Activated CD8-positive, alpha-beta T cell treated with anti-CD3 and anti-CD28 coated beads, Interleukin-2, amount 10 ng/mL, durations not matched to agents 7 days and 5 days (primary cell): ENCODE results near the gene LINC01488. TPM values are rescaled to one million over a fixed set of nuclear protein-coding genes. Genes with fewer than 3 reads are reported as not detected.

Experiments
- ATAC-seq: fragments of 150-1000 bp; cut with Tn5 transposase; one replicate; pipeline ENCODE4 v1.10.0; 2021; ENCODE audit warnings: moderate library complexity
- CTCF ChIA-PET: fragments of 350-600 bp; sonication (Branson Sonifier 250); formaldehyde crosslinking; loops from one replicate; lab custom pipeline; 2021; ENCODE audit warnings: antibody characterized with exemption; lab: Charles Lee
- POLR2A ChIA-PET: fragments of 350-600 bp; sonication (Branson Sonifier 250); formaldehyde crosslinking; loops from one replicate; lab custom pipeline; 2021; ENCODE audit warnings: antibody characterized with exemption; lab: Charles Lee
- DNase-seq: peaks from one replicate; pipeline ENCODE4 v3.0.0-alpha.2; 2020
- H3K27ac Mint-ChIP-seq: one replicate; pipeline ENCODE4 v1.8.0; 2021; ENCODE audit warnings: mild to moderate bottlenecking, mixed read lengths
- H3K27me3 Mint-ChIP-seq: one replicate; pipeline ENCODE4 v1.8.0; 2021; ENCODE audit warnings: low read depth, mixed read lengths
- H3K36me3 Mint-ChIP-seq: one replicate; pipeline ENCODE4 v1.8.0; 2021; ENCODE audit warnings: low read depth, mixed read lengths
- H3K4me1 Mint-ChIP-seq: one replicate; pipeline ENCODE4 v1.8.0; 2021; ENCODE audit warnings: low read depth, mixed read lengths
- H3K4me3 Mint-ChIP-seq: one replicate; pipeline ENCODE4 v1.8.0; 2021; ENCODE audit warnings: mild to moderate bottlenecking, mixed read lengths
- H3K9me3 Mint-ChIP-seq: one replicate; pipeline ENCODE4 v1.8.0; 2022; ENCODE audit warnings: mixed read lengths; ENCODE audit not compliant: insufficient read depth
- total RNA-seq, 2 experiments: library from RNA; stranded (reverse); gene quantifications; one replicate each; pipeline ENCODE4 v1.2.3, GENCODE V29; 2021

The LINC01488 gene
- total RNA-seq, 2 experiments from 2014 or later = not detected

- ChIA-PET CTCF (no interaction called here), POLR2A (no interaction called here)
- no peaks in the 10 kb centered on the region for H3K27me3 Mint-ChIP-seq
- H3K4me3 Mint-ChIP-seq = no peak overlapping the region
- ATAC-seq (no peak), DNase-seq (no peak)
- no peaks in the 10 kb centered on the region for H3K9me3 Mint-ChIP-seq
- H3K4me1 Mint-ChIP-seq = no peaks in the 10 kb centered on the region
- no peaks in the 10 kb centered on the region for H3K36me3 Mint-ChIP-seq
- no peak overlapping the region for H3K27ac Mint-ChIP-seq
Measured at GRCh38 chr11:69470301-69470700, 11.2 kb upstream of the LINC01488 start.

GRCh38 chr11:69470793-69471728 is 10.4 kb upstream of the LINC01488 start:
- Mint-ChIP-seq H3K4me3 (no peak overlapping the region), H3K9me3 (no peaks in the 10 kb centered on the region), H3K27me3 (no peaks in the 10 kb centered on the region), H3K27ac (no peak overlapping the region), H3K36me3 (no peaks in the 10 kb centered on the region), H3K4me1 (no peaks in the 10 kb centered on the region)
- ChIA-PET CTCF (no interaction called here), POLR2A (no interaction called here)
- DNase-seq = no peak
- no peak for ATAC-seq

DNA sequence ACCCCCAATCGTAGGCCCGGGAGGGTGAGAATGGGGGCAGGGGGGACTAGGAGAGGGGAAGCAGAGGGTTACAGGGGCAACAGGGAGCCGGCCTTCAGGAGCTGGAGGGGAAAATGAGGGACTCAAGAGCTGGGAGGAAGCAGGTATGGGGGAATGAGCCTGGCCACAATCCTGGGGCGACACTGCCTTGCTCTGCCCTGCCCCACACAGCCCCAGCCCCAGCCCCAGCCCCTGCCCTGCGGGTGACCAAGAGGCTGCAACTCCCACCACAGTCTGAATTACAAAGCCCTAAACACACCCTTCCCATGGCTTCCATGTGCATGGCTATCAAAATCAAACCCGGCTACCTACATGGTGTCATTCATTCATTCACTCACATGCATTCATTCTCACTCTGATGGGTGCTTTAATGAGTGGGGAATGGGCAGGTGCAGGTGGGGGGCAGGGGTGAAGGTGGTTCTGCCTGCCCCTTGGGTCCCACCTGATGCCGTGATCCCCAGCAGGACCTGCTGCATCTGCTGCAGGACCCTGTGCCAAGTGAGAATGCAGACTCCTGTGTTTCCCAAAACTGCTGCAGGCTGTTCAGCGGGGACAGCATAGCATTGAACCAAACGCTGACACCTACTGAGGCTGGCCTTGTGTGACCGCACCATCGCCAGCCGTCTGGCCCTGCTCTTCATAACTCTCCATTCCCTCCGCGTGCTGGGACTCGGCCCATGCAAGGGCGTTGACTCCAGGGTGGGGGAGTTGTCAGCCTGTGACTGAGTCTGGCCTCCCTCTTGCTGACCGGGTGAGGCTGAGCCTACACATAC is 9.5 kb upstream of the LINC01488 start:
- Mint-ChIP-seq H3K27ac (no peak overlapping the region), H3K4me1 (no peaks in the 10 kb centered on the region), H3K9me3 (no peaks in the 10 kb centered on the region), H3K27me3 (no peaks in the 10 kb centered on the region), H3K36me3 (no peaks in the 10 kb centered on the region), H3K4me3 (no peak overlapping the region)
- ChIA-PET CTCF (no interaction called here), POLR2A (no interaction called here)
- DNase-seq (no peak), ATAC-seq (no peak)

DNA sequence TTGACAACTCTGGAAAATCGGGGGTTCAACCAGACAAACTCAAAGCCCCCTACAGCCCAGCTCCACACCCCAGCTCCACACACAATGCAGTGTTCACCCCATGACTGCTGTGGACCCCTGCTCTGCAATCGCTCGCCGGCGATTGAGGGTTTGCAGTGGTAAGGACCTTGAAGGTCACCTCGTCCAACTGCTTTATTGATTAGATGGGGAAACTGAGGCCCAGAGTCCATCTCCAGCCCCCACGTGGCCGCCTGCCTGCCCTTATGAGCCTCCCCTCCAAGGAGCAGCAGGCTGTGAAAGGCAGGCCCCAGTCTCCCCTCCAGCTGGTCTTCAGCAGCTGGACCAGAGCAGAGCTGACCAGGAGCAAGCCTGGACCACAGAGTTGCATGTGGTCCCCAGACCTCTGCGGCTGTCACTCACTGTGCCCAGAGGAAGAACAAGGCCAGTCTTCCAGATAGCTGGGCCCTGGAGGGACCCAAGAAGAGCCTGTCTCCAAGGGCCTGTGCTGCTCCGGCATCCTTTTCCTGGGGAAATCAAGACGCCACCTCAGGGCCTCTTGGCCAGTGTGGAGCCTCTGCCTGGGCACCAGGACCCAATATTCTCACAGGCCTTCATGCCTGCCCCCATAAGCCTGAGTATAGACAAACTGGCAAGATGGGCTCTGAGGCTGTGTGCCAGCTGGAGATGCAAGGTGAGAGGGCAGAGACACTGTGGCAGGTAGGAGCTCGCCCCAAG is 8.8 kb upstream of the LINC01488 start:
- ATAC-seq = no peak
- Mint-ChIP-seq H3K4me3 (no peak overlapping the region), H3K27me3 (no peaks in the 10 kb centered on the region), H3K27ac (no peak overlapping the region), H3K4me1 (no peaks in the 10 kb centered on the region), H3K9me3 (no peaks in the 10 kb centered on the region), H3K36me3 (no peaks in the 10 kb centered on the region)
- no peak for DNase-seq
- ChIA-PET CTCF (no interaction called here), POLR2A (no interaction called here)

- ATAC-seq (no peak), DNase-seq (no peak)
- CTCF ChIA-PET = no interaction called here
Measured at GRCh38 chr11:69473276-69473845, 8.1 kb upstream of the LINC01488 start.

DNA sequence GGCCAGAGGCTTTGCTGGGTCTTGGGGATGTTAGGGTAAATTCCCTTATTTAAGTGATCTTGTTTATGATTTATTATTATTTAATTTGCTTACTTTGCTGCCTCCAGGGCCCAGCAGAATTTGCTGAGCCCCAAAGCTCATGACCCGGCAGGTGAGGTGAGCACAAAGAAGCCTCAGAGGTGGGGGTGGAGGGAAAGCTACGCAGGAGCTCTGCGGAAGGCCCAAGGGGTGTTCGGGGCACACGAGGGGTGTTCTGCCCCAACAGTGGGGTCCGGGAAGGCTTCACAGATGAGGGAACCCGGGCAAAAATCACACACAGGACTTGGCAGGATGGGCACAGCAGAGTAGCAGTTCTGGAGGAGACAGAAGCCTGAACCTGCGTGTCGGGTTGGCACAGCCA is 6.7 kb upstream of the LINC01488 start:
- H3K27me3 Mint-ChIP-seq = no peaks in the 10 kb centered on the region
- CTCF ChIA-PET = no interaction called here
- H3K4me1 Mint-ChIP-seq = no peaks in the 10 kb centered on the region
- DNase-seq (no peak), ATAC-seq (no peak)
- POLR2A ChIA-PET = no interaction called here
- no peaks in the 10 kb centered on the region for H3K36me3 Mint-ChIP-seq
- H3K9me3 Mint-ChIP-seq = no peaks in the 10 kb centered on the region
- H3K27ac Mint-ChIP-seq = no peak overlapping the region
- H3K4me3 Mint-ChIP-seq = no peak overlapping the region

More at GRCh38 chr11:69473276-69473845, 8.1 kb upstream of the LINC01488 start:
- Mint-ChIP-seq H3K27me3 (no peaks in the 10 kb centered on the region), H3K4me1 (no peaks in the 10 kb centered on the region), H3K9me3 (no peaks in the 10 kb centered on the region), H3K27ac (no peak overlapping the region), H3K36me3 (no peaks in the 10 kb centered on the region), H3K4me3 (no peak overlapping the region)
- POLR2A ChIA-PET = no interaction called here

DNA sequence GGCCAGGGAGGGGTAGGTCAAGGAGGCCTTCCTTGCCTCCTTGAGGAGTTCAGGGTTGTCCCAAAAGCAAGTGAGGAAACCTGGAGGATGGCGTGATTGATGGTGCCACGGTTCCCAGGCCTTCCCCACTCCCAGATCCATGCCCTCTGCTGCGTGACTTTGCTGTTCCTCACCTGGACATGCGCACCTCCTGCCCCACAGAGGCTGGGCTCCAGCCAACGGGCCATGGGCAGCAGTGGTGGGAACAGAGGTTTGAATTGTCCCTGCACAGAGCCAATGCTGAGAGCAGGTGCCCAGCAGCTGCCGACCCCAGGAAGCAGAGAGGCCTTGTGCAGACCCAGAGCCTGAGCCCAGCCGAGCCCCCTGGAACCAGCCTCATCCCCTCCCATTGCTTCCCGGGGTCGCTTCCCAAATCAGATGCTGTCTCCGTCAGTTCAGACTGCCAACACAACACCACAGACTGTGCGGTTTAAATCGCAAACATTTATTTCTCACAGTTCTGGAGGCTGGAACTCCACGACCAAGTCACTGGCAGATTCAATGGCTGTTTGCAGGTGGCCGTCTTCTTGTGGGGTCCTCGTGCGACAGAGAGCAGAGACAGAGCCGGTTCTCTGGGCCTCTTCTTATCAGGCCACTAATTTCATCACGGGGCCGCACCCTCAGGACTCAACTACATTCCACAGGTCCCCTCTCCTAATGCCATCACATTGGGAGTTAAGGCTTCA is 6.2 kb upstream of the LINC01488 start:
- Mint-ChIP-seq H3K36me3 (no peaks in the 10 kb centered on the region), H3K4me1 (no peaks in the 10 kb centered on the region), H3K27ac (no peak overlapping the region), H3K9me3 (no peaks in the 10 kb centered on the region), H3K27me3 (no peaks in the 10 kb centered on the region), H3K4me3 (no peak overlapping the region)
- DNase-seq (no peak), ATAC-seq (no peak)
- ChIA-PET POLR2A (no interaction called here), CTCF (no interaction called here)

- ChIA-PET POLR2A (no interaction called here), CTCF (no interaction called here)
- H3K4me1 Mint-ChIP-seq = no peaks in the 10 kb centered on the region
- H3K27me3 Mint-ChIP-seq = no peaks in the 10 kb centered on the region
- ATAC-seq (no peak), DNase-seq (no peak)
- H3K9me3 Mint-ChIP-seq = no peaks in the 10 kb centered on the region
- H3K36me3 Mint-ChIP-seq = no peaks in the 10 kb centered on the region
- no peak overlapping the region for H3K4me3 Mint-ChIP-seq
- no peak overlapping the region for H3K27ac Mint-ChIP-seq
Measured at GRCh38 chr11:69475866-69476471, 5.5 kb upstream of the LINC01488 start.

- no peak for ATAC-seq
- ChIA-PET CTCF (no interaction called here), POLR2A (no interaction called here)
- H3K27ac Mint-ChIP-seq = no peak overlapping the region
- no peaks in the 10 kb centered on the region for H3K9me3 Mint-ChIP-seq
- H3K36me3 Mint-ChIP-seq = no peaks in the 10 kb centered on the region
- no peaks in the 10 kb centered on the region for H3K27me3 Mint-ChIP-seq
- no peaks in the 10 kb centered on the region for H3K4me1 Mint-ChIP-seq
- DNase-seq = no peak
- H3K4me3 Mint-ChIP-seq = no peak overlapping the region
Measured at GRCh38 chr11:69476509-69476961, 4.9 kb upstream of the LINC01488 start.

DNA sequence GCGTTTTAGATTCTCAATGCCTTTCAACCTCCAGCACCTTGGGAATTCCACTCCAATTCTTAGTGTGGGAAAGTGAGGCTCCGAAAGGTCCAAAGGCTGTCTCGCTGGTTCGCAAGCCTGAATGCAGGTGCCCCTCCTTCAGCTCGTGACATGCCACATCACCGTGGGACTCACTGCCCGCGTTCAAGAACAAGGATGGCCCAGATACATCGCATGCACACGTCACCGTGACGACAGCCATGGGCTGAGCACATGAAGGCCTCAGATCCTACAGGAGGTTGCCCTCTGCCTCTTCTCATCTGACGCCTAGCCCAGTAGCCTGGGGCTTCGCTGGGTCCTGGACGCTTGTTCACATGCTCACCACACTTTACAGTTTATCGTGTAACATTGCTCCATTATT is 4.4 kb upstream of the LINC01488 start:
- no peak for DNase-seq
- Mint-ChIP-seq H3K27me3 (no peaks in the 10 kb centered on the region), H3K9me3 (no peaks in the 10 kb centered on the region), H3K4me1 (no peaks in the 10 kb centered on the region), H3K36me3 (no peaks in the 10 kb centered on the region), H3K27ac (no peak overlapping the region), H3K4me3 (no peak overlapping the region)
- ATAC-seq = no peak
- ChIA-PET POLR2A (no interaction called here), CTCF (no interaction called here)
